ENCODE measurements around the gene LAMB2. TPM values are rescaled to one million over a fixed set of nuclear protein-coding genes. Genes with fewer than 3 reads are reported as not detected.

Gene LAMB2
- total and polyA plus RNA-seq, 2 of the 8 experiments (the other 6 are each of a cell fraction or from before 2014, with no cell fraction given) = 112 to 153 TPM

GRCh38 chr3:49079270-49079669 lies 53.6 kb downstream of the LAMB2 start (continued):
- TF ChIP-seq POLR2A (IDR thresholded peaks at IDR 0.05; ENCODE audit: control extremely low read depth in 1 of 2, low read depth in 2 of 2, low read length in 2 of 2) = no peak
- no peak for TF ChIP-seq FOSL1 (IDR thresholded peaks at IDR 0.05; ENCODE audit: insufficient read depth, low read depth, low read length)
- TF ChIP-seq BACH1 (IDR thresholded peaks at IDR 0.05; ENCODE audit: low read length) = no peak
- no peak for TF ChIP-seq HDAC6 (IDR thresholded peaks at IDR 0.05; ENCODE audit: low read depth, low read length)
